Measurements from ENCODE around the gene ATR.
"Not testable (repeated sequence)": the region's sequence is repeated elsewhere in the genome, so short reads cannot be mapped to it uniquely, and the experiment has no call there.

The ATR gene

GRCh38 chr3:142595141-142595540 lies 16.6 kb upstream of the ATR start:
- no peak for DNase-seq (ENCODE audit: low read depth, low spot score)

GRCh38 chr3:142592268-142592667 lies 13.7 kb upstream of the ATR start:
- DNase-seq (ENCODE audit: low read depth, low spot score), result not testable (repeated sequence)

GRCh38 chr3:142588703-142589102 lies 10.2 kb upstream of the ATR start:
- no peak for DNase-seq (ENCODE audit: low read depth, low spot score)

- DNase-seq (ENCODE audit: low read depth, low spot score), result peak; percentile 41
Observed at GRCh38 chr3:142586803-142587406, 8.4 kb upstream of the ATR start.

- DNase-seq (ENCODE audit: low read depth, low spot score), result not testable (repeated sequence)
Observed at GRCh38 chr3:142581070-142581469, 2.5 kb upstream of the ATR start.

- DNase-seq (ENCODE audit: low read depth, low spot score), result no peak
Observed at GRCh38 chr3:142580061-142580423, 1.5 kb upstream of the ATR start.

GRCh38 chr3:142577696-142578328 lies 721 bp downstream of the ATR start:
- DNase-seq (ENCODE audit: low read depth, low spot score), result no peak

GRCh38 chr3:142576792-142577191 lies 1.7 kb downstream of the ATR start:
- no peak for DNase-seq (ENCODE audit: low read depth, low spot score)

- no peak for DNase-seq (ENCODE audit: low read depth, low spot score)
Observed at GRCh38 chr3:142574665-142575064, 3.9 kb downstream of the ATR start.

- DNase-seq (ENCODE audit: low read depth, low spot score), result not testable (repeated sequence)
Observed at GRCh38 chr3:142574223-142574622, 4.3 kb downstream of the ATR start.

GRCh38 chr3:142569422-142569821 lies 9.1 kb downstream of the ATR start:
- DNase-seq (ENCODE audit: low read depth, low spot score), result not testable (repeated sequence)

GRCh38 chr3:142568393-142569017 lies 10.0 kb downstream of the ATR start:
- DNase-seq (ENCODE audit: low read depth, low spot score), result no peak

- no peak for DNase-seq (ENCODE audit: low read depth, low spot score)
Observed at GRCh38 chr3:142566096-142566495, 12.4 kb downstream of the ATR start.

- DNase-seq (ENCODE audit: low read depth, low spot score), result no peak
Observed at GRCh38 chr3:142563496-142563997, 15.0 kb downstream of the ATR start.

- DNase-seq (ENCODE audit: low read depth, low spot score), result no peak
Observed at GRCh38 chr3:142560118-142560517, 18.4 kb downstream of the ATR start.

- DNase-seq (ENCODE audit: low read depth, low spot score), result no peak
Observed at GRCh38 chr3:142553741-142554140, 24.8 kb downstream of the ATR start.

GRCh38 chr3:142552579-142552978 lies 26.0 kb downstream of the ATR start:
- not testable (repeated sequence) for DNase-seq (ENCODE audit: low read depth, low spot score)

- DNase-seq (ENCODE audit: low read depth, low spot score), result no peak
Observed at GRCh38 chr3:142549986-142550385, 28.5 kb downstream of the ATR start.

- DNase-seq (ENCODE audit: low read depth, low spot score), result no peak
Observed at GRCh38 chr3:142543307-142543706, 35.2 kb downstream of the ATR start.

GRCh38 chr3:142542054-142542453 lies 36.5 kb downstream of the ATR start:
- DNase-seq (ENCODE audit: low read depth, low spot score), result no peak

GRCh38 chr3:142536519-142536918 lies 42.0 kb downstream of the ATR start:
- no peak for DNase-seq (ENCODE audit: low read depth, low spot score)

- no peak for DNase-seq (ENCODE audit: low read depth, low spot score)
Observed at GRCh38 chr3:142534543-142534942, 44.0 kb downstream of the ATR start.

- DNase-seq (ENCODE audit: low read depth, low spot score), result no peak
Observed at GRCh38 chr3:142530296-142530695, 48.2 kb downstream of the ATR start.

Data from brain pericyte (primary cell).